GM21717 (cell line): Measurements from ENCODE around the gene SAMD8.
A peak's percentile ranks its signal among the peaks of the same experiment; 100 is the strongest.
"Not testable (repeated sequence)": the region's sequence is repeated elsewhere in the genome, so short reads cannot be mapped to it uniquely, and the experiment has no call there.

Source experiments
- ATAC-seq: cut with Tn5 transposase; IDR thresholded peaks from one replicate; pipeline ENCODE4 v1.9.1; 2021; ENCODE audit warnings: mild to moderate bottlenecking, moderate library complexity; ENCODE audit not compliant: unreplicated experiment

Gene SAMD8

GRCh38 chr10:75106891-75107290, 4.6 kb upstream of the SAMD8 start:
- ATAC-seq, result not testable (repeated sequence)

DNA sequence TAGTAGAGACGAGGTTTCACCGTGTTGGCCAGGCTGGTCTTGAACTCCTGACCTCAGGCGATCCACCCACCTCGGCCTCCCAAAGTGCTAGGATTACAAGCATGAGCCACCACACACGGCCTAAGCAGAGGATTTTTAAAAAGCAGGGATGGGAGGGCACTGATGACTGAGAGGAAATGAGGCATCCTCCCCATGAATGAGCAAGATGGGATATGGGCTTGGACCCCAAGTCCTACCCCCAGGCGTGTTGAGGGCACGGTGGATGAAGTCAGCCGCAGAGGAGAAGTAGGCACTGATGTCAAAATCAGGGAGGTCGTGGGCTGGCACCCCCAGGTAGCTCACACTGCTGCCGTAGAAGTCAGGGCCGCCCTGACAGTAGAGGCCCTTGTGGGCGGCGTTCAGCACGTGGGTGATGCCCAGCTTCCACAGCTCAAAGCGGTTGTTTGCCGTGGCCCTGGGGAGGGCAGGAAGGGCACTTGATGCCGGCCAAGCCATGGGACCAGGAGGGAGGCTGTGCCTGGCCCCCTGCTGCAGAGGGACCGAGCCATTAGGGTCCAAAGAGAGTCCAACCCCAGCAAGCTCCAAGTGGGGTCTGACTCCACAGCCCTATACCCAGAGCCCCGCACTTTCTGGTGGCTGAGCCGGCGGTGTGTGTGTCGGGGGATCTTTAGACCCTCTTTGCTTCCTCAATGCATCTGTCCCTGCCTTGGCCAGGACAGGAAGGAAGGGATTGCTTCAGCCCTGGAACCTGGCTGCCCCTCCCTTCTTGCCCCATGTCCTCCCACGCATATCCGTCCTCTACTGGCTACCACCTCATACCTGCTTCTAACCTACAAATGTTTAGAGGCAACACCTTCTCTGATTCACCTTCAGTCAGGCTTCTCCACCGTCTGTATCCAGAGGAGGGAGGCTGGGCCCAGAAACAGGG, 3.4 kb upstream of the SAMD8 start:
- ATAC-seq, result no peak

- no peak for ATAC-seq
Observed at GRCh38 chr10:75108684-75109458, 2.6 kb upstream of the SAMD8 start.

DNA sequence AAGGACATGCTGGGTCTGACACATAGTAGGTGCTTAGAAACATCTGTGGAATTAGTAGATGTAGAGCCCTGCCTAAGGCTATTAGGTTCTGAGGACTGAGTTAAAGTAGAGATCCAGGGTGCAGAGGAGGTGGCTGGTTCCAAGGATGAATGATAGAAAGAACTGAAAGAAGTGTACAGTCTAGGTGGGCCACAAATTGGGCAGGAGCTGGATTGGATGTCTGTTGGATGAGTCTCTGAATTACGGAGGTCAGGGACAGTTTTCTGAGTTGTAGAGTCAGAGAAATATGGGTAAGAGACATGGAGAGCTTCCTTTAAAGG, 2.0 kb upstream of the SAMD8 start:
- ATAC-seq, result no peak

DNA sequence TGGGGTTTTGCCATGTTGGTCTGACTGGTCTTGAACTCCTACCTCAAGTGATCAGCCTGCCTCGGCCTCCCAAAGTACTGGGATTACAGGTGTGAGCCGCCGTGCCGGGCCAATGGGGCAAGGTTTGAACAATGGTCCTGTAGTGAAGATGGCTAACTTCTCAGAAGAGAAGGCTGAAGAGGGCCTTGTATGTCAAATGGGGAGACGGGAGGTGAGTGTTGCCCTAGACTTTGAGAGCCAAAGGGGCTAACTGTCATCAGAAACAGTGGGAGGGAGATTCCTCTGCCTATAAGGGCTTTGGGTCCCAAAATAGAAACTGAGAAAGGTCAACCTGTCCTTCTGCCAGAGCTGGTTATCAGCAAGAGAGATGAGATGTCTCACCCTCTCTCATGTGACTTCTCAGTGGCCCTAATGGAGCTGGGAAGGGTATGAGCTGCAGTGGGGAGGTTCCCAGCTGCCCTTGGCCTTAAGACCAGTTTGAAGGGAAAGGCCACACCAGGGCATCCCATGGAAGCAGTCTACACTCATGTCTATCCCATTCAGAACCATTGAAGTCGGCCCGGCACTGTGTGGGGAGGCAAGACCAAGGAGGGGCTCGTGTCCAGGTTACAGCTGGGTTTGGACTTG, 1.3 kb upstream of the SAMD8 start:
- no peak for ATAC-seq

DNA sequence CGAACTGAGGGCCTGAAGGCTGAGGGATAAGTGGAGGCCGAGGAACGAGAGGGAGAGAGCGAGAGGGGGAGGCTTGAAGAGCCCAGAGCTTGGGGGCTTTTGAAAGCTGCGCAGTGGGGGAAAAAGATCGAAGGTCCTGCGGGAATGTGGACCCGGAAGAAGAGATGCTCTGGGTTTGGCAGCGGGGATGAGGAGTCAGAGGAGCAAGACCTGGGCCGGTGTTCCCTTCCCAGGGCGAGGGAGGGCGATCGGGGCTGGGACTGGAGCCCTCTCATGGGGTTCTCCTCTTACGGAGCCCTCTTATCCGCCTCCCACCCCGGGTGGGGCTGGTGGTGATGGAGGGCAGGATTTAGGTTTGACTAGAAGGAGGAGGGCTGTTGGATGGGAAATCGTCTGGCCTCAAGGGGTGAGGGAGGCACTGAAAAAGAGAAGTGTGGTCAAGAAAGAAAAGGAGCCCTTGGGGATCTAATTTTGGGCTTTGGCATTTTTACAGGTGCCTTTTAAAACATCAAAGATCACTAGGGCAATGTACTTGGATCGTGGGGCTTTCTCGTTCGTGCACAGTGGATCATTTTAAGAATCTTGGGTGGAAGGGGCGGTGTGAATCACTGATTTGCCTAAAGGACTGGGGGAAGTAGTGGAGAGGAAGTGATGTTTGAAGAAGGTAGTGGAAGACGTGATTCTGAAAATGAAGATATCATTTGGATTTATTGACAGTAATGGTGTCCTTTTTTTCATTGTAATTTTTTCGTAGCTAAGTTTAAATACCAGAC, 637 bp downstream of the SAMD8 start:
- ATAC-seq, result peak; percentile 34

DNA sequence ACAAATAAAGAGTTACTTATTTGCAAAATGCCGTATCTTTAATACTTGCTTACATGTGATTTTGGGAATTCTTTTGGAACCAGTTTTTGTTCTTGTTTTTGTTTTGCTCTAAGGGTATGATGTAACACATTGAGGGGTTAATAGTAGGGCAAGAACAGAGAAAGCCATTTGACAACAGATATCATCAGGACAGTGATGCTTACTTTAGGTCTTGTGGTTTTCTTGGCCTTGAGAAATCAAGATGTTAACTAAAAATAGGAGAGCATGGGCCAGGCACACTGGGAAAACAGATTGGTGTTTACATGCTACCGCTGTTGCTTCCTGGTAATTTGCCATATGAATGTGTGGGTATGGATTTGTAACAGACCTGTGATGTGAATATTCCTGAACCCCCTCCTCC, 3.7 kb downstream of the SAMD8 start:
- no peak for ATAC-seq

DNA sequence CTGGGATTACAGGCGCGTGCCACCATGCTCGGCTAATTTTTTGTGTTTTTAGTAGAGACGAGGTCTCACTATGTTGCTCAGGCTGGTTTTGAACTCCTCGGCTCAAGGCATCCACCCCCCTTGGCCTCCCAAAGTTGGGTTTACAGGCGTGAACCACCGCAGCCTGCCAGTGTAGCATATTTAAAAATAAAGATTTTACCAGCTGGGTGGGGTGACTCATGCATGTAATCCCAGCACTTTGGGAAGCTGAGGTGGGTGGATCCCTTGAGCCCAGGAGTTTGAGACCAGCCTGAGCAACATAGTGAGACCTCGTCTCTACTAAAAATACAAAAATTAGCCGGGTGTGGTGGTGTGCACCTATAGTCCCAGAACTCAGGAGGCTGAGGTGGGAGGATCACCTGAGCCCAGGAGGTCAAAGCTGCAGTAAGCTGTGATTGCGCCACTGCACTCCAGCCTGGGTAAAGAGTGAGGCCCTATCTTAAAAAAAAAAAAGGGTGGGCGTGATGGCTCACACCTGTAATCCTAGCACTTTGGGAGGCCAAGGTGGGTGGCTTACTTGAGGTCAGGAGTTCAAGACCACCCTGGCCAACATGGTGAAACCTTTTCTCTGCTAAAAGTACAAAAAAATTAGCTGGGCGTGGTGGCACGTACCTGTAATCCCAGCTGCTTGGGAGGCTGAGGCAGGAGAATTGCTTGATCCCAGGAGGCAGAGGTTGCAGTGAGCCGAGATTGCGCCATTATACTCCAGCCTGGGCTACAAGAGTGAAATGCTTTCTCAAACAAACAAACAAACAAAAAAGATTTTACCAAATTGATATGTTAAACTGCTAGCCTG, 5.7 kb downstream of the SAMD8 start:
- not testable (repeated sequence) for ATAC-seq

DNA sequence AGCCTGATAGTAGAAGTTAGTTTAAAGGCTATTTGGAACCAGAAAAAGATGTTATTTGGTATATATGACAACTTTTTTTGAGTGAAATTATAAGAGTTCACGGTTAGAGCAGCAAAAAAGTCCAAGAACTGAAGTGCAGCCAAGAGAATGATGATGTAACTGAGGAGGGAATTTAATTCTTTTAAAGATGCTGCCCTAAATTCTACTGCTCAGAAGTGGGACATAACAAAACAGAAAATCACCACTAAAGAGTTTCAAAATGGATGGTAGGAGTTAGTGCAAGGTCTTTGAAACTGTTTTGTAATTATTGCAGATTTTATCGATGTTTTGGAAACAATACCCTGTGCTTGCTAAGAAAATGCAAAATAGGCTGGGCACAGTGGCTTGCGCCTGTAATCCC, 6.5 kb downstream of the SAMD8 start:
- ATAC-seq, result no peak

DNA sequence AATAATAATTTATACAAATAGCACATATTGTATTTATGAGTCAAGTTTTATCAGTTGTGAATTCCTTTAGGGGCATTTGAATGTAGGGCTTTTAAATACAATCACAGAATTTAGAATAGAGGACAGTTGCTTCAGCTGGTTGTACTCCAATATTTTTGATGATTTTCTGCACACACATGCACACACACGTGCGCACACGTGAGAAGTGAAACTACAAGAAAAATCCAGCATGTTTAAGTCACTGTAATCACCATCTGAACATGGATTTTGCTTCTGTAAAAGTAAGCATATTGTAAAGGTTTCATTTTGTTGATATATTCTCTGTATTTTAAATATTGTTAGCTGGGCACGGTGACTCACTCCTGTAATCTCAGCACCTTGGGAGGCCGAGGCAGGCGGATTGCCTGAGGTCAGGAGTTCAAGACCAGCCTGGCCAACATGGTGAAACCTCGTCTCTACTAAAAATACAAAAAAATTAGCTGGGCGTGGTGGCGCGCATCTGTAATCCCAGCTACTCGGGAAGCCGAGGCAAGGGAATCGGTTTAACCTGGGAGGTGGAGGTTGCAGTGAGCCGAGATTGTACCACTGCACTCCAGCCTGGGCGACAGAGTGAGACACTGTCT, 8.1 kb downstream of the SAMD8 start:
- not testable (repeated sequence) for ATAC-seq

GRCh38 chr10:75121322-75121721, 9.9 kb downstream of the SAMD8 start:
- no peak for ATAC-seq

GRCh38 chr10:75122505-75122904, 11.0 kb downstream of the SAMD8 start:
- no peak for ATAC-seq

GRCh38 chr10:75123088-75123682, 11.7 kb downstream of the SAMD8 start:
- ATAC-seq, result no peak

DNA sequence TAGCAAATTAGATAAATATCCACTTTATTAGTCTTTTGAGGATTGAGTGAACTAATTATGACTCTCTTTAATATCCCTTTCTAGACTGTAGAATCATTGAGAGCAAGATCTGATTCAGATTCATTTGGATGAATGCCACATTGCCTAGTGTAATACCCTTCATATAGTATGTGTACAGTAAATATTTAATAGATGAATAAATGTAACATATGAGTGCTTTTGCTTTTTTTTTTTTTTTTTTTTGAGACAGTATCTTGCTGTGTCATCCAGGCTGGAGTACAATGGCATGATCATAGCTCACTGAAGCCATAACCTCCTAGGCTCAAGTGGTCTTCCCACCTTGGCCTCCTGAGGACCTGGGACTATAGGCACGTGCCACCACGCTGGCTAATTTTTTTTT, 14.8 kb downstream of the SAMD8 start:
- no peak for ATAC-seq

- ATAC-seq, result no peak
Observed at GRCh38 chr10:75127471-75127870, 16.0 kb downstream of the SAMD8 start.

DNA sequence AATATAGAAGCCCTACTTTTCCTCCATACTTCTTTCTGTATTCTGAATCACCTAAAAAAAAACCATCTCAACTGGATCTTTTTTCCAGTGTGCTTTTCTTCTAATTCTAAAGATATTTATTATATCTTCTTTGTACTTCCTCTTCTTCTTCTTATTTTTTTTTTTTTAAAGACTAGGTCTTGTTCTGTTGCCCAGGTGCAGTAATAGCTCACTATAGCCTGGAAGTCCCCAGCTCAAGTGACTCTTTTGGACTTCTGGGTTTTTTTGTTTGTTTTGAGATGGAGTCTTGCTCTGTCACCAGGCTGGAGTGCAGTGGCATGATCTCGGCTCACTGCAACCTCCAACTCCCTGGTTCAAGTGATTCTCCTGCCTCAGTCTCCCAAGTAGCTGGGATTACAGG, 17.5 kb downstream of the SAMD8 start:
- ATAC-seq, result not testable (repeated sequence)

DNA sequence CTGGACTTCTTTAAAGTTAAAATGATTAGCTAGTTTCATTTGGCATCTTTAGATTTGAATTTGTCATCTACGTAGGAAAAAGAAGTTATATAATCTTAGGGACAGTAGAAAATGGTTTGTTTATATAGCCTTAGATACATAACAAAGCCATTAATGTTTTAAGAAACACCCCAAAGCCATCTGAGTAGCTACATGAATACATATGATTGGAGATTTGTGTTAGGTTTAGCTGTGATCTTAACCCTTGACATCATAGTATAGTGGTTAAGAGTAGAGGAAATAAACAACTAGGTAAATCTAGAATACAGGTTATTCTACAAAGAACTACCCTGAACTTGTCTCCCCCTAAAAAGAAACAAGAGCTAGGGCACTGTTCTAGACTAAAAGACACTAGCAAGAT, 18.1 kb downstream of the SAMD8 start:
- no peak for ATAC-seq

DNA sequence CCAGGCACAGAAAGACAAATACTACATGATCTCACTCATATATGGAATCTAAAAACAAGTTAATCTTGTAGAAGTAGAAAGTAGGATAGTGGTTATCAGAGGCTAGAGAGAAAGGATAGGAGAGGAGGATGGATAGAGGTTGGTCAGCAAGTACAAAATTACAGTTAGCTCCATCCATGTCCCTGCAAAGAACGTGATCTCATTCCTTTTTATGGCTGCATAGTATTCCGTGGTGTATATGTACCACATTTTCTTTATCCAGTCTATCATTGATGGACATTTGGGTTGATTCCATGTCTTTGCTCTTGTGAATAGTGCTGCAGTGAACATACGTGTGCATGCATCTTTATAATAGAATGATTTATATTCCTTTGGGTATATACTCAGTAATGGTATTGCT, 22.2 kb downstream of the SAMD8 start:
- ATAC-seq, result not testable (repeated sequence)

- ATAC-seq, result no peak
Observed at GRCh38 chr10:75136346-75136745, 24.9 kb downstream of the SAMD8 start.
